Activated CD4-positive, alpha-beta T cell treated with anti-CD3 and anti-CD28 coated beads, Interleukin-10, Interleukin-2, amounts not matched to agents 100 ng/mL and 50 ng/mL, durations not matched to agents 16 hours and 8 hours (primary cell): ENCODE data around the gene ZMYND10.
A peak's percentile ranks its signal among the peaks of the same experiment; 100 is the strongest.

Experiments
- DNase-seq: peaks from one replicate; pipeline ENCODE4 v3.0.0-alpha.2; 2020

Gene ZMYND10

DNA sequence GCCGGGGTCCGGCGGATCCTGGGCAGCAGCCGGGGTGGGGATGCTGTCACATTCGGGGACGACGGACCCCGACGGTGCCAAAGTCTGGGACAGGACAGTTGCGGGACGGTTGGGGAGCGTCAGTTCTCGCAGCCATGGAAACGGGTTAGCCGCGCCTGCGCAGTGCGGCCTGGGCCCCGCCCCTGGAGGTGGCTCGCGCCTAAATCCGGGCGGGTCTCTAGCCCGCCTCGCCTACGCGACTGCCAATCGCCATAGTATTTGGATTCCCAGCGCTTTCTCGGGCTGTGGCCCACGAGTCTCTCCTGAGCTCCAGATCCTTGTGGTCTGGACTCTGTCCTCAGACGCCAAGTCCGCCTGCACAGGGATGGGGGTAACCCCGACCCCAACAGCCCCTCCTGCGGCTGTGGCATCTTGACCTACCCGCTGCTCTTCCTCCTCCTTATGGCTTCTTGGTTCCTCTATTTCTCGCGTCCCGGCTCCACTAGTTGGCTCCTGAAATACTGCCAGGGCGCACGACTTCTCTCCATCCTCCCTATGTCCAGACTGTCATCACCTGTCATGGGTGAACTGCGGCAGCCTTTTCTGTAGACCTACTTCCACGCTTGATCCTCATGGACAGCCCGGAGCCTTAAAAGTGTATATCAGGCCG lies at the start of gene ZMYND10:
Gene ZMYND10, minus strand, starts transcription at position 147 of the 649 bp plus-strand sequence. CDS start 153 bp downstream, outside the sequence.
- DNase-seq: peak; percentile 87

- no peak for DNase-seq
These were observed 47.5 kb upstream of the ZMYND10 start for GRCh38 chr3:50393061-50393460.

DNA sequence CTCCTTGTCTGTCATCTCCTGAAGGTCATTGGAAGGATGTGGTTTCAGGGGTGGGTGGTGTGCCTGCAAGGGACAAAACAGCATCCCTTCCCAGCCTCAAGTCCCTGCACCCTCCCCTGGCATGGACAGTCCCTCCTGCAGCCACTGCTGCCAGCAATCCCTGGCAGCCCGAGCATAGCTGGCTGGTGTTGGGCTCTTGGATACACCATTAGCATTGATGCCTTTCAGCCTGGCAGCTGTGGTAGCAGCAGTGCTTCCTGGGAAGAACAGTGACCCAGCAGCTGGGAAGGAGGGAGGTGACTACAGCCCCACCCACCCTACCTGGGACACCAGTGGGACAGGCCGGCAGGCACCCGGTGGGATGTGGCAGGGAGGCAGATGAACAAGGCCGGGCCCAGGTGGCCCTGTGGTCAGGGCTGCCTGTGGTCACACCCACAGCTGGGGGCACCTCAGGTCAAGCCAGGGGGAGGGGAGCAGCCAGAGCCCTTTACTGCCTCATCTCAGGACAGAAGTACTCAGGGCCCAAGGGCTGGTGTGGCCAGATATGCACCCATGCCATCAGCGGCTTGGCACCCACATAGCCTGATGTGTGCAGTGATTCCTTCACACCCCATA lies 46.7 kb upstream of the ZMYND10 start:
- no peak for DNase-seq

DNA sequence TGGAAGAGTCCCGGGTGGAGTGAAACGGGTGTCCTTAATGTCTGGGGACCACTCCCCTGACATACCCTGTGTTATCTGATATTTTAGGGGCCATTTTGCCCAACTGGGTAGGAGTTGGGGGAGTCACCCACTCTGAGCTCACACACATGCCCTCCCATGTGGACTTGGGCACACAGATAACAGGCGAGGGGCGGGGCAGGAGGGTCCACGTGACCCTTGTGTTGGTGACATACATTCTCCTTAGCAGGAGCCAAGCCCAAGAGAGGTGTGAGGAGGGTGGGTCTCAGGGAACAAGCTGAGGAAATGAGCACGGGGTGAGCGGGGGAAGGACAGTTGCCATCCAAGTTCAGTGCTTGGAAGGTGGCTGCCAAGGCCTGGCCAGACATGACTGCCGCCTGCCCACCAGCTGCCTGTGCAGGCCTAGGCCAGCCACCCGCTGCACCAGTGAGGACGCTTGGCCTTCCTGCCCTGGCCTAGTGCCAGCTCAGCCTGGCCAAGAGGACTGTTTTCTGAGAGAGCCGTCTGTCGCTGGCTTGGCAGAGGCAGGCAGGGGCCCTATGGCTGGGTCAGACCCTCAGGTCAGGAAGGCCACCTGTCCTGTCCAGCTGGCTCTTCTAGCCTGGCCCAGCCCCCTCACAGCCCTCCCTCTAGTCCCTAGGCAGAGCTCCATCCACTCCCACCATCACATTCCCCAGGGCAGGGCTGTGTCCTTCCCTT lies 45.1 kb upstream of the ZMYND10 start:
- no peak for DNase-seq

- no peak for DNase-seq
These were observed 43.9 kb upstream of the ZMYND10 start for GRCh38 chr3:50389414-50389767.

- no peak for DNase-seq
These were observed 43.3 kb upstream of the ZMYND10 start for GRCh38 chr3:50388720-50389413.

DNA sequence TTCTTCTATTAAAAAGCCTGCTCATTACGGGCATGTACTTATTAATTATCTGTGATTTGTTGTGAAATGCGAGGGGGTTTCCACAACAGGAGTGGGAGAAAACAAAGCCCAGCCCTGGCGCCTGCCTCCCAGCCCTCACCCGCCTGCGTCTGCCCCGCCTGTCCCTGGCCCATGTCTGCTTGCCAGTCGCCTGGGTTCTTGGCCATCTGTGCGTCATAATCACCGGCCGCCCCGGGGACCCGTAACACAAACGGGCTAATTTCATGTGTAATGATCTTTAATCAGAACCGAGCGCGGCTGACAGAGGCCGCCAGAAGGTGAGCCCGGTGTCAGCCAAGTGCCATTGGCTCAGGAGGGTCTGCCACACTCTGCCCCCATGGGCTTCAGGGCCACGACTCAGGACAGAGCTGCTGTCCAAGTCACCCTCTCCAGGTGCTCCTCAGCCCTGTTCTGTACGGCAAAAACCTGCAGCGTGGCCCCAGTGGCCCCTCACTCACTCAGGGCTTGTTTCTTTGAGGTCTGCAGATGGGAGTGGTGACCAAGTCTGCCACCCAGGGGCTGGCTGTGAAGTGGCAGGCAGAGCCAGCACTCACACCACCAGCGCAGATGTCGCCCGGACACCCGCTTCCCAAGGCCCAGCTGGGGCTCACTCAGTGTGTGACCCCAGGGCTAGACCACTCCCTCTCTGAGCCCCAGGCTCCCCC lies 42.6 kb upstream of the ZMYND10 start:
- no peak for DNase-seq

GRCh38 chr3:50385754-50386153 lies 40.2 kb upstream of the ZMYND10 start:
- DNase-seq: no peak

- no peak for DNase-seq
These were observed 38.2 kb upstream of the ZMYND10 start for GRCh38 chr3:50383750-50384149.

GRCh38 chr3:50382722-50383121 lies 37.2 kb upstream of the ZMYND10 start:
- no peak for DNase-seq

- no peak for DNase-seq
These were observed 35.9 kb upstream of the ZMYND10 start for GRCh38 chr3:50381383-50381782.

DNA sequence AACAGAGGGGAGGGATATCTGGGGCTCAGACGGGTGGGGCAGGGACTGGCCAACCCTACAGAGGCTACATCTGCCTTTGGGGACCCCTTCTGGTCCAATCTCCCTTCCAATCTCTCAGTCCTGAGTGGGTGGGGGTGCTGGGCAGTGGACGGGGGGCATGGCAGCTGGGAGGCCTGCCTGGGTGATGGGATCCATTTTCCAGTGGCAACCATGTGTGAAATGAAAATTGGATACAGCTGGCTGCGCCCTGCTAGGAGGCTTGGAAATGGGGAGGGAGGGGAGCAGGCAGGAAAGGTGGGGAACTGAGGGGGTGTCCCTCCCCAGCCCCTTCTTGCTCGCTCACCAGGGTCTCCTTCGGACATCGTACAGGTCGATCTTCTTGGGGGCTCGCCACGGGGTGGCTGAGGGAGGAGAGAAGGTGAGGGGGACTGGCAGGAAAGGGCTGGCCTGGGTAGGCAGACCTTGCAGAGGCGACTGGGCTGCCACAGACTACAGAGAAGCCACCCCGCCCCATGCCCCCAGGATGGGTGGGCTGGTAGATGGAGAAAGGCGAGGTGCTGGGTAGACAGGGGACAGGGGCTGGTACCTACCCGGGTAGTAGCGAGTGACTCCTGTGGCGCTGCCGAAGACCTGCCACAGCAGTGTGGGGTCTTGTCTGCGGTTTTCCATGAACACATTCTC lies 35.0 kb upstream of the ZMYND10 start:
- no peak for DNase-seq

DNA sequence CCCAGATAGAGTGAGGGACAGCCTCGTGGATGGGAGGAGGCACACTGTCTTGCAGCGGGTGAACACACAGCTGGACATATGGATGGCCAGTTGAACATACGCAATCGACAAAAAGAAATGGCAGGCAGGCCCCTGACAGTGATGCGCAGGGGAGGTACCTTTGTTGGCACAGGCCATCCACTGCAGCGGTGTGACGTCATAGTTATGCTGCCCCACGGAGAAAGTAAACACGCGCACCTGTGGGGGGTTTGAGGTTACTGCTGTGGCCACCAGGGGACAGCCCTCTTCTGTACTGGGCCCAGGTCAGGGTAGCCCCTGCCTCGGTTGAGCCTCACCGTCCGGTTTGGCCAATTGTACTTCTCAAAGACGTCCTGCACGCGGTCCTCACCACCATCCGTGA lies 33.2 kb upstream of the ZMYND10 start:
- DNase-seq: no peak

DNA sequence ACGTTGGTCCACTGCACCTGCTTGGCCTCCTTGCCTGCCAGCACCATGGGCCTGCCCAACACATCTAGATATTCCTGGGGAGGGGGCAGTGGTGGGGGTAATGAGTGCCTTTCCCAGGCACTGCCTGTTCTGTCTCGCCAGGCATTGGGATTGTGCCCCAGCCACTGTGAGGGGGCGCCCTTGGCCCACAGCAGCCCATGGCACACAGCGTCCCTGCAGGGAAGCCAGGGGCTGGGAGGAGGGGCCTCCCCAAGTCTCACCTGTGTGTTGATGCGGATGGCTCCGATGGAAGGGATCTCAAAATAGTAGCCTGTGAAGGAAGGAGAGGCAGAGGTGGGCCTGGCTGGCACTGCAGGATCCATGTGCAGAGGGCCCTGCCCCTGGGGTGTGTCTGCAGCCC lies 32.5 kb upstream of the ZMYND10 start:
- DNase-seq: no peak

DNA sequence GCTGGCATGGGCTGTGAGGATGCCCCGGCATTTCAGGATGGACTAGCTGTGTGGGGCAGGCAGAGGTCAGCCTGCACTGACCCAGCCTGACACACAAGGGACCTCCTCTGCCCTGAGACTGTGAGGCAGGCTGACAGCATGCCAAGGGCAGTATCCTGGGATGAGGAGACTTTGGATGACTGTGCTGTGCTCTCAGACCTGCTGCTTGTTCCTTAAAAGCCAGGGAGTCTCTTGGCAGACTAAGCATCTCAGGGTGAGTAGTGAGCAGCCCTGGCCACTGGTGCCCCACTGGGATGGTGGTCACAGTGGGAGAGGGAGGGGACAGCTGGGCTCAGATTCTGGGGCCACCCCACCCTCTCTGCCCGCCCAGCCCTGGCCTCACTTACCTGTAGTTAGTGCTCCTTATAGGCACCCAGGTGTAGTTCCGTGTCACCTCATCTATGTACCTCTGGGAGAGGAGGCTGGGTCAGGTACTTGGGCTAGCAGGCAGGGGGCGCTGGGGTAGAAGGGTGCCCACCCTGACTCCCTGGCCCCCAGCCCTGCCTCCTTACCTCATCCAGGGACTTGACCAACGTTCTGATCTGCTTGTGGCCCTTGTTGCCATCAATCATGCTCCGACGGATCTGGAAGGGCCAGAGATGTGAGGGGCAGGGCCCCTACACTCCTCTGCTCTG lies 29.9 kb upstream of the ZMYND10 start:
- no peak for DNase-seq

DNA sequence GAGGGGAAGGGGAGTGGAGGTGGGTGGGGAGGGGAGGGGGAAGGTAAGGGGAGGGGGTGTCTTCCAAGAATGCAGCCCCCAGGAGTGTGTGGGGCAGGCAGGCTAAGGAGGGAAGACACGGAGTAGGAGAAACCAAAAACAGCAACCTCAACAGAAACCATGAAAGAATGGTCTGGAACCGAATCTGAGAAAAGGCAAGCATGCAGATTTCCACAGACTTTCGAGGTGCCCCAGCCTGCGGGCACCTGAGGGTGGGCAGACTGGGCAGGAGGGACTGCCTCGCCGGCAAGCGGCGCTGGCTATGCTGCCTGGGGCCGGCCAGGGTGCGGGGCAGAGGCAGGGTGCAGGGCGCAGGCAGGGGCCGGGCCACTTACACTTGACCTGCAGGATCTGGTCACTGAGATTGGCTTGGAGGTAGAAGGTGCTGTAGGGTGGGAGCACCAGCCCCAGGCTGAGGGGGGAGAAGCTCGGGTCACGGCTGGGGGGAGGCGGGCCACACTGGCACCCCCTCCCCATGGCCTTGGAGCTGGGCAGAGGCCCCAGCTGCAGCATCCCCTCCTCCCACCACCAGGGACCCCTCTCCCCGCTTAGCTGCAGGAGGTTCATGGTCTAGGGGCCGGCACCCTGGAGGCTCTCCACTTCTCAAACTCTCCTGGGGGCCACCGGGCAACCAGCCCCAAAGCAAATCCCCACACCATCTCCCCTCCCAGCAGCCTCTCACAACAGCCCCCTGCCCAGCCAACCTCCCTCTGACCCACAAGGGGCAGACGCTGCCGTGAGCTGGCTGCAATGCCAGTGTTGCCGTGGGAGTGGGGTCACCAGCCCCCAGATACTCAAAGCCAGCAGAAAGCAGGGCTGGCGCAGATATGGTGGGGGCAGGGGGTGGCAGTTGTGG lies 29.1 kb upstream of the ZMYND10 start:
- DNase-seq: no peak

- no peak for DNase-seq
These were observed 27.9 kb upstream of the ZMYND10 start for GRCh38 chr3:50373146-50374051.

- DNase-seq: no peak
These were observed 26.8 kb upstream of the ZMYND10 start for GRCh38 chr3:50372349-50372748.

- no peak for DNase-seq
These were observed 25.7 kb upstream of the ZMYND10 start for GRCh38 chr3:50371133-50371685.
